ENCODE data around the gene POU6F1.
"Not testable (repeated sequence)": the region's sequence is repeated elsewhere in the genome, so short reads cannot be mapped to it uniquely, and the experiment has no call there.

POU6F1 gene, protein sequence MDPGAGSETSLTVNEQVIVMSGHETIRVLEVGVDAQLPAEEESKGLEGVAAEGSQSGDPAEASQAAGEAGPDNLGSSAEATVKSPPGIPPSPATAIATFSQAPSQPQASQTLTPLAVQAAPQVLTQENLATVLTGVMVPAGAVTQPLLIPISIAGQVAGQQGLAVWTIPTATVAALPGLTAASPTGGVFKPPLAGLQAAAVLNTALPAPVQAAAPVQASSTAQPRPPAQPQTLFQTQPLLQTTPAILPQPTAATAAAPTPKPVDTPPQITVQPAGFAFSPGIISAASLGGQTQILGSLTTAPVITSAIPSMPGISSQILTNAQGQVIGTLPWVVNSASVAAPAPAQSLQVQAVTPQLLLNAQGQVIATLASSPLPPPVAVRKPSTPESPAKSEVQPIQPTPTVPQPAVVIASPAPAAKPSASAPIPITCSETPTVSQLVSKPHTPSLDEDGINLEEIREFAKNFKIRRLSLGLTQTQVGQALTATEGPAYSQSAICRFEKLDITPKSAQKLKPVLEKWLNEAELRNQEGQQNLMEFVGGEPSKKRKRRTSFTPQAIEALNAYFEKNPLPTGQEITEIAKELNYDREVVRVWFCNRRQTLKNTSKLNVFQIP

GRCh38 chr12:51217968-51218606, at the start of gene POU6F1:
POU6F1 (minus strand) TSS chr12:51218062; CDS start chr12:51206836, 11,226 bp downstream.
- no peak for DNase-seq (ENCODE audit: low read depth, low spot score)

DNA sequence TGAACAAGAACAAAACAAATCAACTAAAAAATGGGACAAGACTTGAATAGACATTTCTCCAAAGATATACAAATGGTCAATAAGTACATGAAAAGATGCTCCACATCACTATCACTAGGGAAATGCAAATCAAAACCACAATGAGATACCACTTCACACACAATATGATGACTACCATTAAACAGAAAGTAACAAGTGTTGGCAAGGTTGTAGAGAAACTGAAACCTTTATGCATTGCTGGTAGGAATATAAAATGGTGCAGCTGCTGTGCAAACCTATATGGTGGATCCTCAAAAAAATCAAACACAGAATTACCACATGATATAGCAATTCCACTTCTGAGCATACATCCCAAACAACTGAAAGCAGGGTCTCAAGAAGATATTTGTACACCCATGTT, 47.2 kb upstream of the POU6F1 start:
- DNase-seq (ENCODE audit: low read depth, low spot score) = no peak

DNA sequence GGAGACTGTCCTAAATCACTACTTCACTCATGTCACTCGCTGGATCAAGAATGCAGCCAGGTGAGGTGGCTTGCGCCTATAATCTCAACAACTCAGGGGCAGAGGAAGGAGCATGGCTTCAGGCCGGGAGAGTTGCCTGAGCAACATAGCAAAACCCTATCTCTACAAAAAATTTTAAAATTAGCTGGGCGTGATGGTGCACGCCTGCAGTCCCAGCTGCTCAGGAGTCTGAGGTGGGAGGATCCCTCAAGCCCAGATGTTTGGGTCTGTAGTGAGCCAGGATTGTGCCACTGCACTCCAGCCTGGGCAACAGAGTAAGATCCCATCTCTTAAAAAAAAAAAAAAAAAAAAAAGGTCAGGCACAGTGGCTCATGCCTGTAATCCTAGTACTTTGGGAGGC, 46.4 kb upstream of the POU6F1 start:
- no peak for DNase-seq (ENCODE audit: low read depth, low spot score)

GRCh38 chr12:51263341-51263740, 45.5 kb upstream of the POU6F1 start:
- DNase-seq (ENCODE audit: low read depth, low spot score) = no peak

GRCh38 chr12:51262758-51263177, 44.9 kb upstream of the POU6F1 start:
- no peak for DNase-seq (ENCODE audit: low read depth, low spot score)

GRCh38 chr12:51259600-51259999, 41.7 kb upstream of the POU6F1 start:
- DNase-seq (ENCODE audit: low read depth, low spot score) = not testable (repeated sequence)

GRCh38 chr12:51254536-51254935, 36.7 kb upstream of the POU6F1 start:
- DNase-seq (ENCODE audit: low read depth, low spot score) = no peak

DNA sequence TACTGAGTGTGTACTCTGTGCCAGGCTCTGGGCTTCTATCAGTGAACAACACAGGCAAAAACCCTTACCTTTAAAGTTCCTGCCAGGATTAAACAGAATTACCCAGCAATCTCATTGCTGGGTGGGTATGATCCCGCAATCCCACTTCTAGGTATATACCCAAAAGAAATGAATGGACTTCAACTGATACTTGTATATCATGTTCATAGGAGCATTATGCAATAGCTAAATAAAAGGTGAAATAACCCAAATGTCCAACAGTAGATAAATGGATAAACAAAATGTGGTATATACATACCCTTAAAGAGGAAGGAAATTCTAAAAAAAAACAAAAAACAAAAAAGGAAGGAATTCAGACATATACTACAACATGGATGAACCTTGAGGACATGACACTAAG, 35.4 kb upstream of the POU6F1 start:
- no peak for DNase-seq (ENCODE audit: low read depth, low spot score)

- DNase-seq (ENCODE audit: low read depth, low spot score) = no peak
Observed at GRCh38 chr12:51247523-51248206, 29.8 kb upstream of the POU6F1 start.

- DNase-seq (ENCODE audit: low read depth, low spot score) = no peak
Observed at GRCh38 chr12:51246254-51246853, 28.5 kb upstream of the POU6F1 start.

DNA sequence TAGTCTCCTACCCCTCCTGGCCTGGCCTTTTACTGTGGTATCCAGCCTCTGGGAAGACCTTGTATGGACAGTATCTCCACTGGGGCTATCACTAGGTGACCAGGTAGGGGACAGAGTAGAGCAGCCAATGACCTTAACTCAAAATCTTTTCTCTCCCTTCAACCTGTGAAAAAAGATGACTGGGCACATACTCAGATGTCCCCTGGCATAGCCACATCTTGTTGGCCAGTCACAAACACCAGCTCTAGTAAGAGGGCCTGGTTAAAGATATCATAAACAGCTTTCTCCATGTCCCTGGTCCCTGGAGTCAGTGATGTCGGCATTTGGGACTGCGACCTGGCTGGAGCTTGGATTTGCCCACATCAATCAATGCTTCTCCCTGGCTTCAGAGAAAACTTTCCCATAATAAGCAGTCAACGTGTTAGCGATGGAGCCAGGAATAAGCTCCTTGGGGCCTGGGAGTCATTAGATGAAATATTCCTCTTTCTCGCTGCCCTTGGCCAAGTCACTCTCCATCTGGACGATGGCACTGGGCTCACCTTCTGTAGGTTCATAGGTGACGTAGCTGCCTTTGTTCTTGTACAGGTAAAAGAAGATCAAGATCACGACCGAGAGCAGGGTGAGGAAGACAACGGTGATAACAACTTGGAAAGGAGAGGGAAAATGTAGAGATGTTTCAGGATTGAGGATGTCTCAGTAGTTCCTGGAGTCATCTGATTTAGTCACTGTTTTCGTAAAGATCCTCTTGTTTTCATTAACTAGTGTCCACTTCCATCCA, 27.8 kb upstream of the POU6F1 start:
- no peak for DNase-seq (ENCODE audit: low read depth, low spot score)

GRCh38 chr12:51244269-51244668, 26.4 kb upstream of the POU6F1 start:
- DNase-seq (ENCODE audit: low read depth, low spot score) = no peak

DNA sequence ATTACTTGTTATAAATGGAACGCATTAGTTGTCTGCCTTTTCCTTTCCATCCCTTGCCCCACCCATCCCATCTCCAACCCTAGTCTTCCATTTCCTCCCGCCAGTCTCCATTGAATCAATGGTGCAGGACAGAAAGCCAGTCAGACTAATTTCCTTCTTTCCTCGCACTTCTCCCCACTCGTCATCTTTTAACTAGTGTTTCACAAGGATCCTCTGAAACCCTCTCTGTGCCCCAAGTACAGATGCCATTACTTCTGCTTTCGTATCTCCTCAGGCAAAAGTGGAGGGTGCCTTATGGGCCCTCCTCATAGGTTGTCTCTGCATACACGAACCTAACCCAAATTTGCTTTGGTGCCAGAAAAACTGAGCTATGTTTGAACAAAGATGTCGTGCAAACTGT, 25.0 kb upstream of the POU6F1 start:
- no peak for DNase-seq (ENCODE audit: low read depth, low spot score)

DNA sequence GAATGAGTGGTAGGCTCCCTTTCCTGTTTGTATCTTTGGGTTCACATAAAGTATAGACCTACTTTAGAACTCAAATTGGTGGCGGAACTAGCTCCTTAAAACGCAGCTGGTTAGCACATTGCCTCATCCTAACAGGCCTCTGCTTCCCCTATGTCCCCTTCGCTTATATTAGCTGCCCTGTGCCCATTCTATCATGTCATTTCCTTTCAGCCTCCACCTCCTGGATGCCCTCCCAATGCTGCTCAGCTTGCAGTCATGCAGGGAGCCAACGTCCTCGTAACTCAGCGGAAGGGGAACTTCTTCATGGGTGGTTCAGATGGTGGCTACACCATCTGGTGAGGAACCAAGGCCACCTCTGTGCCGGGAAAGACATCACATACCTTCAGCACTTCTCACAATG, 24.3 kb upstream of the POU6F1 start:
- DNase-seq (ENCODE audit: low read depth, low spot score) = no peak

- DNase-seq (ENCODE audit: low read depth, low spot score) = no peak
Observed at GRCh38 chr12:51240971-51241370, 23.1 kb upstream of the POU6F1 start.

- DNase-seq (ENCODE audit: low read depth, low spot score) = no peak
Observed at GRCh38 chr12:51238510-51239334, 20.9 kb upstream of the POU6F1 start, which contains the start of gene DAZAP2. DAZAP2 (plus strand) TSS chr12:51238826; CDS start chr12:51238908, 82 bp downstream.

DNA sequence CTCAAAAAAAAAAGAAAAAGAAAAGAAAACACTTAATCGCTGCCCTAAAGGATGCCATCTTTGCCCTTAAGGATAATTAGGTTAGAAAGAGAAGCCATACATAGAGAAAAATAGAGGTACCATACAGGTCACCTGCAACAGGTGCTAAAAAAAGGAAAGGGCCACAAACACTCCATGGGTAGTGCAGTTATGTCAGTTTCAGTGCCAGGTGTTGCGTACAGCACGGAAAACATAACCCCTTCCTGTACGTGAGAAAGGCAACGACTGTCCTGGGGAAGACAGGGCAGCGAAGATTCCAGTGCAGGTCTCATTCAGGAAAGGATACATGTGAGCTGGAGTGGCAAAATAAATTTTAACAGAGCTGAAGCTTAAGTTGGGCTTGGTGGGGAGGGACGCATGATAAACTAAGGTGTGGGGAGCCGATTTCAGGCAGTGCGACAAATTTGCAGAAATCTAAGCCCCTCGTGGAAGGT, 20.2 kb upstream of the POU6F1 start:
- DNase-seq (ENCODE audit: low read depth, low spot score) = no peak

DNA sequence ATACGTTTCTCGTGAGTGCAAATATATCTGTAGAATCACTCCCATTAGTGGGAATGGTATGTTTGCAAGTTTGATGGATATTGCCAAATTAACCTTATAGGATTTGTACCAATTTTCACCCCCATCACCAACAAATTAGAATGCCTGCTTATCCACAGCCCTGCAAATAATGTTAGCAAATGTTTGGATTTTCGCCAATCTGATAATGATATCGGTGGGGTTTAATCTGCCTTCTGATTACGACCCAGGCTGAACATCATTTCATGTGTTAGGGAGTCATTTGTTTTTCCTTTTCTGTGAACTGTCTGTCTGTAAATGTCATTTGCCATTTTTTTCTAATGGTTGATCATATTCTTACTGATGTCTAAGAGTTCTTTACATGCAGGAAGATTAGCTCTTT, 16.7 kb upstream of the POU6F1 start:
- DNase-seq (ENCODE audit: low read depth, low spot score) = no peak

- no peak for DNase-seq (ENCODE audit: low read depth, low spot score)
Observed at GRCh38 chr12:51232642-51233041, 14.8 kb upstream of the POU6F1 start.
